Transverse colon (tissue), 4 donors: ENCODE measurements around the gene RARA.

Experiments
- EP300 ChIP-seq: sonication (generic); formaldehyde crosslinking; IDR thresholded peaks from one replicate; pipeline ENCODE4 v1.6.1; 2017; ENCODE audit warnings: antibody characterized with exemption, low read depth
- POLR2A ChIP-seq: fragments of 450-650 bp; IDR thresholded peaks from one replicate; pipeline ENCODE4 v1.6.1; 2016; ENCODE audit warnings: antibody characterized with exemption, mild to moderate bottlenecking, moderate library complexity
- POLR2AphosphoS5 ChIP-seq, 3 donors: sonication (generic); formaldehyde crosslinking; IDR thresholded peaks; one replicate each; pipeline ENCODE4 v1.6.1; 2016; ENCODE audit warnings: antibody characterized with exemption in 3 of 3
- TF ChIP-seq, protein P1 (sequence below), 5 experiments: fragments of 200-600 bp in 3 of 5; fragments of 450-650 bp in 2 of 5; sonication (generic) in 3 of 5; IDR thresholded peaks; 1 replicate in 2 of 5; 2 replicates in 3 of 5; pipeline ENCODE4 v1.5.1; 2016 to 2017; ENCODE audit warnings: antibody characterized with exemption in 5 of 5, inconsistent platforms in 3 of 5, mild to moderate bottlenecking in 2 of 5, moderate library complexity in 1 of 5

DNA sequence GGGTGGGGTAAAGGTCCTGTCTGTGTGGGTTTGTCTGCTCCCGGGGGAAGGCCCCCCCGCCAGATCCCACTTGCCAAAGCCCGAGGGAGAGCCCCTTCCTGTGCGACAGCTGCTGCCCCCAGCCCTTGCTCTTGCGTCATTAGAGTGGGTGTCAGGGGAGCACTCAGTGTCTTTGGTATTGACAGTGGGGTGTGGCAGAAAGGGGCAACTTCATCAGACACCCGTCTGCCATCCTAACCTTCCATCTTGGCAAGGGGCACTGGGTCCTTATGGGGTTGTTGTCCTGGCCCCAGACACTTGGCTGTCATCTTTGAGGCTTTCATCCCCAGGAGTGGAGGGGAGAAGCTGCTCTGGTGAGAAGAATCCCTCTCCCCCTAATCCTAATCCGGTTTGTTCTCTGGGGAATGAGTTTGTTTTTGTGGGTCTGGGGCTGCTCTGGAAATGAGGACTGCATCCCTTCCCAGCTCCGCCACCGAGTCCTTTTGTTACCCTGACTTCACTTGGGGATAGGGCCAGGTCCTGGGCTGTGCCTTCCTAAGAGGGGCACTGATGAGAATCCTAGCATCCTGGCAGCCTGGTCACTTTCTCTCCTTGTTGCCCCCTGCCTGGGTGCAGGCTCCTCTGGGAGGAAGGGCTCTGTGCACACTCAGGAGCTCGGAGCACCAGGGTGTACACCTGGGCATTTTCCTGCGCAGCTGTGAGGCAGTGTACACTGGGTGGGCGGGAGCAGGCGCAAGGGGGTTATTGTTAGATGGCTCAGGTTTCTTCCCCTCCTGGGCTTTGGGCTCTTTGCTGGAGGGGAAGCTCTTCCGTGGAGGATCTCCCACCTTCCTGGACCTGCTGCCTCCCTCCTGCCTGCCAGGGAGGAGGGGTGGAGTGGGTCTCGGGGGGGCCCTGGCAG lies 34.5 kb downstream of the RARA start:
- TF ChIP-seq, protein P1, sequence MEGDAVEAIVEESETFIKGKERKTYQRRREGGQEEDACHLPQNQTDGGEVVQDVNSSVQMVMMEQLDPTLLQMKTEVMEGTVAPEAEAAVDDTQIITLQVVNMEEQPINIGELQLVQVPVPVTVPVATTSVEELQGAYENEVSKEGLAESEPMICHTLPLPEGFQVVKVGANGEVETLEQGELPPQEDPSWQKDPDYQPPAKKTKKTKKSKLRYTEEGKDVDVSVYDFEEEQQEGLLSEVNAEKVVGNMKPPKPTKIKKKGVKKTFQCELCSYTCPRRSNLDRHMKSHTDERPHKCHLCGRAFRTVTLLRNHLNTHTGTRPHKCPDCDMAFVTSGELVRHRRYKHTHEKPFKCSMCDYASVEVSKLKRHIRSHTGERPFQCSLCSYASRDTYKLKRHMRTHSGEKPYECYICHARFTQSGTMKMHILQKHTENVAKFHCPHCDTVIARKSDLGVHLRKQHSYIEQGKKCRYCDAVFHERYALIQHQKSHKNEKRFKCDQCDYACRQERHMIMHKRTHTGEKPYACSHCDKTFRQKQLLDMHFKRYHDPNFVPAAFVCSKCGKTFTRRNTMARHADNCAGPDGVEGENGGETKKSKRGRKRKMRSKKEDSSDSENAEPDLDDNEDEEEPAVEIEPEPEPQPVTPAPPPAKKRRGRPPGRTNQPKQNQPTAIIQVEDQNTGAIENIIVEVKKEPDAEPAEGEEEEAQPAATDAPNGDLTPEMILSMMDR (IDR thresholded peaks at IDR 0.05), result no peak
- TF ChIP-seq EP300 (no peak), POLR2A (no peak), POLR2AphosphoS5 (IDR thresholded peaks at IDR 0.05) (no peak)
